NT2/D1 (cell line): ENCODE results near the gene KLHL22.

Source experiments
- DNase-seq: peaks from one replicate; pipeline ENCODE4 v3.0.0-alpha.2; 2011; ENCODE audit warnings: low read depth, low spot score
- H3K27me3 ChIP-seq: 2 replicates; pipeline ENCODE4 v1.6.0; 2011; ENCODE audit warnings: mild to moderate bottlenecking; ENCODE audit not compliant: insufficient read length, insufficient read depth
- H3K36me3 ChIP-seq: 2 replicates; pipeline ENCODE4 v1.6.1; 2011; ENCODE audit warnings: mild to moderate bottlenecking, low read length, mixed read lengths; ENCODE audit not compliant: insufficient read depth, insufficient read length
- H3K4me1 ChIP-seq: 2 replicates; pipeline ENCODE4 v1.5.1; 2011; ENCODE audit not compliant: insufficient read depth, insufficient read length
- H3K4me3 ChIP-seq: 2 replicates; pipeline ENCODE4 v1.5.1; 2011; ENCODE audit warnings: low read depth; ENCODE audit not compliant: insufficient read length
- H3K9ac ChIP-seq: 2 replicates; pipeline ENCODE4 v1.6.0; 2011; ENCODE audit warnings: low read depth; ENCODE audit not compliant: insufficient read length
- H3K9me3 ChIP-seq: 2 replicates; pipeline ENCODE4 v1.5.1; 2011; ENCODE audit warnings: mild to moderate bottlenecking, low read length; ENCODE audit not compliant: insufficient read depth
- SUZ12 ChIP-seq: IDR thresholded peaks from 2 replicates; pipeline ENCODE4 v1.6.1; 2011; ENCODE audit not compliant: insufficient read length, insufficient read depth; ENCODE audit errors: extremely low read depth
- YY1 ChIP-seq: IDR thresholded peaks from 2 replicates; pipeline ENCODE4 v1.6.1; 2011; ENCODE audit not compliant: insufficient read length, insufficient read depth
- ZNF274 ChIP-seq: IDR thresholded peaks from 2 replicates; pipeline ENCODE4 v1.6.1; 2011; ENCODE audit warnings: mild to moderate bottlenecking, low read depth, low read length

KLHL22 gene

GRCh38 chr22:20435436-20436306 lies 59.9 kb downstream of the KLHL22 start:
- H3K9me3 ChIP-seq: no peaks in the 10 kb centered on the region
- peaks cover 15% of the 10 kb centered on the region for H3K4me1 ChIP-seq
- H3K4me3 ChIP-seq: peak overlapping the region; percentile 78
- TF ChIP-seq SUZ12 (no peak), ZNF274 (no peak), YY1 (no peak)
- H3K9ac ChIP-seq: peak overlapping the region; percentile 51
- peaks cover 23% of the 10 kb centered on the region for H3K27me3 ChIP-seq
- no peak for DNase-seq
- peaks cover 13% of the 10 kb centered on the region for H3K36me3 ChIP-seq

GRCh38 chr22:20434773-20435172 lies 60.8 kb downstream of the KLHL22 start:
- DNase-seq: no peak
- H3K9me3 ChIP-seq: no peaks in the 10 kb centered on the region
- no peak overlapping the region for H3K9ac ChIP-seq
- H3K36me3 ChIP-seq: peaks cover 22% of the 10 kb centered on the region
- H3K4me3 ChIP-seq: no peak overlapping the region
- H3K4me1 ChIP-seq: peaks cover 21% of the 10 kb centered on the region
- TF ChIP-seq ZNF274: no peak
- no peak for TF ChIP-seq SUZ12
- no peak for TF ChIP-seq YY1
- H3K27me3 ChIP-seq: peaks cover 29% of the 10 kb centered on the region

- H3K9me3 ChIP-seq: no peaks in the 10 kb centered on the region
- no peak overlapping the region for H3K9ac ChIP-seq
- peaks cover 27% of the 10 kb centered on the region for H3K36me3 ChIP-seq
- H3K4me1 ChIP-seq: peaks cover 24% of the 10 kb centered on the region
- TF ChIP-seq ZNF274 (no peak), SUZ12 (no peak), YY1 (no peak)
- no peak overlapping the region for H3K4me3 ChIP-seq
- peaks cover 29% of the 10 kb centered on the region for H3K27me3 ChIP-seq
- DNase-seq: no peak
These were observed 61.3 kb downstream of the KLHL22 start for GRCh38 chr22:20434264-20434751.

DNA sequence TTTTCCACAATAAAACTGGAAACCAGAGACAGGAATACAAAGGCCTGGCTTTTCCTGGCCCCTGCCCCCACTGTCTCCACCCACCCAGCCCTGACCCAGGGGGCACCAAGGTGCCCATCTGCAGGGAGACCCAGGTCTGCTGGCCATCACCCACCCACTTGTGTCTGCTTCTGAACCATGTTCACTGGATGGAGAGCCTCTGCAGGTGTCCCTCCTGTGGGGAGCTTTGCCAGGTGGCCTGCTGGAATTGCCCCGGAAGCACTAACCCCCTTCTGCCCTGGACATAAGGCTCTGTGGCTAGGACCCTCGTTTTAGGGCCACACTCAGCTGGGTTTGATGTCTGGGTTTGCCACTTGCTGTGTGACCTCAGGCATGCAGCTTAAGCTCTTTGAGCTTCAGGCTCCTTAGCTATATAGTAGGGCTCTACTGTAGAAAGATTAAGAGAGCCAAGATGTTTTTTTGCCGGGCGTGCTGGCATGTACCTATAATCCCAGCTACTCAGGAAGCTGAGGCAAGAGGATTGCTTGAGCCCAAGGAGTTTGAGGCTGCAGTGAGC lies 61.8 kb downstream of the KLHL22 start:
- Histone ChIP-seq H3K4me1 (peaks cover 25% of the 10 kb centered on the region), H3K9me3 (no peaks in the 10 kb centered on the region), H3K4me3 (no peak overlapping the region), H3K9ac (no peak overlapping the region), H3K36me3 (peaks cover 31% of the 10 kb centered on the region), H3K27me3 (peaks cover 29% of the 10 kb centered on the region)
- no peak for DNase-seq
- TF ChIP-seq SUZ12: no peak
- TF ChIP-seq YY1: no peak
- TF ChIP-seq ZNF274: no peak

DNA sequence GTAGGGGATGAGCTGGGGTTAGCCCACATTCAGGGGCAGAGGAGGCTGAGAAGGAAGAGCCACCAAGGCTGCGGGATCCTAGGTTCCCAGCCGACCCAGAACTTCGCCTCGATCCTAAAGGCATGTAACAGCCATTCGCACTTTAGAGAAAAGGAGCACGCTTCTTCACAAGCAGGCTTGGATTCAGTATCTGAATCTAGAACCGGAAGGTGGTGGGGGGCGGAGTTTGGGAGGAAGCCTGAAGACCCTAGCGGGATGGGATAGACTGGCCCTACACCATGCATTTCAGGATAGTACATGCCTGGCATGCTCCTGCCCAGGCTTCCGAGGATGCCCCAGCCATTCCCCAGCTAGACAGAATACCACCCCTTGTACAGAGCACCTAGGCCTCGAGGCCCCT lies 62.4 kb downstream of the KLHL22 start:
- Histone ChIP-seq H3K4me1 (peaks cover 21% of the 10 kb centered on the region), H3K9me3 (no peaks in the 10 kb centered on the region), H3K27me3 (peaks cover 23% of the 10 kb centered on the region), H3K36me3 (peaks cover 33% of the 10 kb centered on the region), H3K9ac (no peak overlapping the region), H3K4me3 (no peak overlapping the region)
- TF ChIP-seq ZNF274: no peak
- TF ChIP-seq YY1: no peak
- TF ChIP-seq SUZ12: no peak
- no peak for DNase-seq

DNA sequence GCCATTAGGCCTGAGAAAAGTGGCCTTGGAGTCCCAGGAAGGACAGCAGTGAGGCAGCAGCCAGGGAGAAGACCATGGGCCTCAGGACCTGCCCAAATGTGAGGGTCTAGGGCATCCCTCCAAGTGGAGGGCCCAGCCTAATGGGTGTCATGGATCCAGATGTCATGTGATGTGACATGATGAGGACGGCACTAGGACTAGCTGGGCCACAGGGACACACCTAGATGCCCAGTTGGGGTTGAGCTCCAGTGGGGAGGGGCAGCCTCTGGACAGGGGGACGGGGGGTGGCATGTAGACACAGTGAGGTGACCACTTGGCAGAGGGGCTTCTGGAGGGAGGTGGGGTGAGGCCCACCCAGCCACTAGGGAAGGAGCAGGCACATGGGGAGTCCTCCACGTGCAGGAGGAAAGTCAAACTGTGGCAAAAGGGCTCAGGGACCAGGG lies 63.3 kb downstream of the KLHL22 start:
- peaks cover 21% of the 10 kb centered on the region for H3K4me1 ChIP-seq
- peaks cover 19% of the 10 kb centered on the region for H3K27me3 ChIP-seq
- TF ChIP-seq SUZ12 (no peak), YY1 (no peak), ZNF274 (no peak)

More for the DNA sequence above, 63.3 kb downstream of the KLHL22 start:
- Histone ChIP-seq H3K4me3 (no peak overlapping the region), H3K9me3 (no peaks in the 10 kb centered on the region), H3K9ac (no peak overlapping the region), H3K36me3 (peaks cover 40% of the 10 kb centered on the region)
- no peak for DNase-seq
